Neuronal stem cell (in vitro differentiated cells): ENCODE measurements around the gene FUNDC1.

Experiments used
- DNase-seq: peaks from one replicate; pipeline ENCODE4 v3.0.0-alpha.2; 2013; ENCODE audit warnings: low spot score
- H2AFZ ChIP-seq: one replicate; pipeline ENCODE4 v1.6.1; 2013; ENCODE audit warnings: mild to moderate bottlenecking, low read length, inconsistent platforms
- H2AK5ac ChIP-seq: 2 replicates; pipeline ENCODE4 v1.6.1; 2013; ENCODE audit warnings: low read depth, mild to moderate bottlenecking, inconsistent platforms, low read length, moderate library complexity, mixed read lengths
- H2BK120ac ChIP-seq: 2 replicates; pipeline ENCODE4 v1.6.1; 2013; ENCODE audit warnings: low read depth, mild to moderate bottlenecking, inconsistent platforms, low read length, moderate library complexity, mixed read lengths
- H2BK12ac ChIP-seq: one replicate; pipeline ENCODE4 v1.6.1; 2013; ENCODE audit warnings: low read length, inconsistent platforms
- H2BK15ac ChIP-seq: 2 replicates; pipeline ENCODE4 v1.6.1; 2013; ENCODE audit warnings: mild to moderate bottlenecking, low read length, inconsistent platforms, mixed read lengths
- H2BK5ac ChIP-seq: one replicate; pipeline ENCODE4 v1.6.1; 2013; ENCODE audit warnings: inconsistent platforms, mild to moderate bottlenecking, low read length, moderate library complexity
- H3K14ac ChIP-seq: one replicate; pipeline ENCODE4 v1.6.1; 2013; ENCODE audit warnings: low read length, inconsistent platforms
- H3K18ac ChIP-seq: 2 replicates; pipeline ENCODE4 v1.6.1; 2013; ENCODE audit warnings: low read length, inconsistent platforms
- H3K23ac ChIP-seq: 2 replicates; pipeline ENCODE4 v1.6.1; 2013; ENCODE audit warnings: low read depth, mild to moderate bottlenecking, mixed read lengths, low read length, inconsistent platforms; ENCODE audit not compliant: poor library complexity
- H3K27ac ChIP-seq: replicated peaks from 3 replicates; pipeline ENCODE4 v1.5.1; 2013; ENCODE audit warnings: low read length, inconsistent platforms
- H3K27me3 ChIP-seq, 3 experiments: 2 replicates each; pipeline ENCODE4 v1.6.1; 2013; ENCODE audit warnings: low read length in 3 of 3, mild to moderate bottlenecking in 2 of 3, inconsistent platforms in 1 of 3, low read depth in 1 of 3, mixed read lengths in 1 of 3, moderate library complexity in 1 of 3; ENCODE audit not compliant: control insufficient read depth in 3 of 3, insufficient read depth in 3 of 3
- H3K36me3 ChIP-seq, 2 donors: replicated peaks in 1 of 2; 2 replicates each; pipeline ENCODE4 v1.6.1; 2013; ENCODE audit warnings: low read length in 2 of 2; ENCODE audit not compliant: control insufficient read depth in 2 of 2, insufficient read depth in 2 of 2
- H3K4ac ChIP-seq: 2 replicates; pipeline ENCODE4 v1.6.1; 2013; ENCODE audit warnings: inconsistent platforms, mild to moderate bottlenecking, low read length, moderate library complexity
- H3K4me1 ChIP-seq, 2 donors: 1 replicate in 1 of 2; 2 replicates in 1 of 2; pipeline ENCODE4 v1.6.1; 2013; ENCODE audit warnings: low read length in 2 of 2, low read depth in 1 of 2; ENCODE audit not compliant: control insufficient read depth in 2 of 2, insufficient read depth in 1 of 2
- H3K4me2 ChIP-seq: one replicate; pipeline ENCODE4 v1.6.1; 2013; ENCODE audit warnings: mild to moderate bottlenecking, low read length, inconsistent platforms; ENCODE audit not compliant: insufficient read depth, poor library complexity, severe bottlenecking
- H3K4me3 ChIP-seq, 2 donors: 2 replicates each; pipeline ENCODE4 v1.5.1; 2013; ENCODE audit warnings: low read length in 2 of 2, mild to moderate bottlenecking in 2 of 2, inconsistent platforms in 1 of 2, moderate library complexity in 1 of 2
- H3K79me1 ChIP-seq: one replicate; pipeline ENCODE4 v1.6.1; 2013; ENCODE audit warnings: low read depth, mild to moderate bottlenecking, inconsistent platforms, low read length, moderate library complexity
- H3K9ac ChIP-seq: one replicate; pipeline ENCODE4 v1.6.1; 2013; ENCODE audit warnings: mild to moderate bottlenecking, low read depth, low read length, inconsistent platforms; ENCODE audit not compliant: poor library complexity
- H3K9me3 ChIP-seq, 2 donors: replicated peaks in 1 of 2; 2 replicates each; pipeline versions ENCODE3 to v1.6.1; 2013; ENCODE audit warnings: low read length in 2 of 2, mild to moderate bottlenecking in 2 of 2, inconsistent platforms in 1 of 2, low read depth in 1 of 2, mixed read lengths in 1 of 2, moderate library complexity in 1 of 2; ENCODE audit not compliant: control insufficient read depth in 2 of 2, insufficient read depth in 1 of 2
- H4K8ac ChIP-seq: one replicate; pipeline ENCODE4 v1.6.1; 2013; ENCODE audit warnings: low read depth, mild to moderate bottlenecking, inconsistent platforms, low read length, moderate library complexity
- H4K91ac ChIP-seq: one replicate; pipeline ENCODE4 v1.6.1; 2013; ENCODE audit warnings: low read length, low read depth, mild to moderate bottlenecking, inconsistent platforms; ENCODE audit not compliant: poor library complexity
- WGBS, 2 donors: extraction: QIAGEN DNeasy Blood & Tissue Kit; methylation state at CpG; one replicate each; pipeline ENCODE4 v1.1.7; 2013; ENCODE audit warnings: missing lambda C conversion rate in 2 of 2, mixed read lengths in 1 of 2; ENCODE audit not compliant: insufficient read length in 2 of 2, insufficient replicate concordance in 1 of 2; ENCODE audit errors: extremely low coverage in 2 of 2; 5-methylcytosine and 5-hydroxymethylcytosine counted together

The FUNDC1 gene

GRCh38 chrX:44529310-44529709 lies 13.3 kb downstream of the FUNDC1 start:
- H3K23ac ChIP-seq = no peak overlapping the region
- no CpG with 5 or more reads among the region's 3 CpGs for WGBS, 2 donors
- H3K4ac ChIP-seq = no peak overlapping the region
- H2BK12ac ChIP-seq = no peak overlapping the region
- H3K4me3 ChIP-seq = no peak overlapping the region
- no peak overlapping the region for H3K18ac ChIP-seq
- H2AK5ac ChIP-seq = no peak overlapping the region
- H3K14ac ChIP-seq = no peak overlapping the region
- DNase-seq = no peak
- no peak overlapping the region for H3K9ac ChIP-seq
- H4K8ac ChIP-seq = no peak overlapping the region
- H3K4me2 ChIP-seq = no peak overlapping the region
- H3K79me1 ChIP-seq = no peaks in the 10 kb centered on the region
- H3K27ac ChIP-seq = no peak overlapping the region
- no peaks in the 10 kb centered on the region for H3K4me1 ChIP-seq
- no peak overlapping the region for H2BK120ac ChIP-seq
- no peak overlapping the region for H2AFZ ChIP-seq
- H3K9me3 ChIP-seq = no peaks in the 10 kb centered on the region
- H2BK5ac ChIP-seq = no peak overlapping the region
- no peak overlapping the region for H4K91ac ChIP-seq
- H3K36me3 ChIP-seq = peaks cover 0 to 16% of the 10 kb centered on the region in 2 donors
- H3K27me3 ChIP-seq = no peaks in the 10 kb centered on the region
- no peak overlapping the region for H2BK15ac ChIP-seq

GRCh38 chrX:44514272-44514671 lies 28.4 kb downstream of the FUNDC1 start:
- no peak overlapping the region for H3K27ac ChIP-seq
- no peak for DNase-seq
- H2AFZ ChIP-seq = no peak overlapping the region
- H2BK15ac ChIP-seq = no peak overlapping the region
- no peak overlapping the region for H4K91ac ChIP-seq
- no peak overlapping the region for H3K23ac ChIP-seq
- no peak overlapping the region for H3K9ac ChIP-seq
- no CpG with 5 or more reads among the region's 3 CpGs for WGBS, 2 donors
- no peak overlapping the region for H2BK12ac ChIP-seq
- no peak overlapping the region for H2AK5ac ChIP-seq
- H3K18ac ChIP-seq = no peak overlapping the region
- no peak overlapping the region for H2BK5ac ChIP-seq
- H4K8ac ChIP-seq = no peak overlapping the region
- no peaks in the 10 kb centered on the region for H3K36me3 ChIP-seq
- no peak overlapping the region for H3K14ac ChIP-seq
- H3K4me1 ChIP-seq = no peaks in the 10 kb centered on the region
- H3K27me3 ChIP-seq = no peaks in the 10 kb centered on the region
- H3K79me1 ChIP-seq = no peaks in the 10 kb centered on the region
- H3K4me3 ChIP-seq = no peak overlapping the region
- H3K4ac ChIP-seq = no peak overlapping the region
- no peak overlapping the region for H2BK120ac ChIP-seq
- H3K9me3 ChIP-seq = no peaks in the 10 kb centered on the region
- no peak overlapping the region for H3K4me2 ChIP-seq

- no peak overlapping the region for H2BK15ac ChIP-seq
- H2BK12ac ChIP-seq = no peak overlapping the region
- no peak overlapping the region for H2BK5ac ChIP-seq
- H4K8ac ChIP-seq = no peak overlapping the region
- H3K9ac ChIP-seq = no peak overlapping the region
- H3K23ac ChIP-seq = no peak overlapping the region
- H3K79me1 ChIP-seq = no peaks in the 10 kb centered on the region
- DNase-seq = no peak
- H3K27me3 ChIP-seq = no peaks in the 10 kb centered on the region
- H2BK120ac ChIP-seq = no peak overlapping the region
- H3K14ac ChIP-seq = no peak overlapping the region
- H3K4me3 ChIP-seq = no peak overlapping the region
- H3K27ac ChIP-seq = no peak overlapping the region
- no peaks in the 10 kb centered on the region for H3K9me3 ChIP-seq
- H3K36me3 ChIP-seq = no peaks in the 10 kb centered on the region
- H4K91ac ChIP-seq = no peak overlapping the region
- no peak overlapping the region for H3K4ac ChIP-seq
- no peaks in the 10 kb centered on the region for H3K4me1 ChIP-seq
- H3K18ac ChIP-seq = no peak overlapping the region
- no peak overlapping the region for H2AFZ ChIP-seq
- H2AK5ac ChIP-seq = no peak overlapping the region
- no CpG with 5 or more reads among the region's 2 CpGs for WGBS, 2 donors
- H3K4me2 ChIP-seq = no peak overlapping the region
Measured at GRCh38 chrX:44507292-44507691, 35.4 kb downstream of the FUNDC1 start.

- H3K23ac ChIP-seq = no peak overlapping the region
- no peak overlapping the region for H2BK5ac ChIP-seq
- H3K4ac ChIP-seq = no peak overlapping the region
- no peak overlapping the region for H3K4me3 ChIP-seq
- no peaks in the 10 kb centered on the region for H3K79me1 ChIP-seq
- H3K27ac ChIP-seq = no peak overlapping the region
- H4K8ac ChIP-seq = no peak overlapping the region
- no peak overlapping the region for H2AFZ ChIP-seq
- H3K14ac ChIP-seq = no peak overlapping the region
- no peaks in the 10 kb centered on the region for H3K4me1 ChIP-seq
- H3K27me3 ChIP-seq = no peaks in the 10 kb centered on the region
- no peak overlapping the region for H2BK12ac ChIP-seq
- no peak overlapping the region for H4K91ac ChIP-seq
- H3K4me2 ChIP-seq = no peak overlapping the region
- DNase-seq = no peak
- H2BK15ac ChIP-seq = no peak overlapping the region
- H3K18ac ChIP-seq = no peak overlapping the region
- no peak overlapping the region for H2AK5ac ChIP-seq
- WGBS, 2 donors = no CpG with 5 or more reads among the region's 2 CpGs
- H3K9ac ChIP-seq = no peak overlapping the region
- no peak overlapping the region for H2BK120ac ChIP-seq
- no peaks in the 10 kb centered on the region for H3K9me3 ChIP-seq
- H3K36me3 ChIP-seq = no peaks in the 10 kb centered on the region
Measured at GRCh38 chrX:44506678-44507077, 36.0 kb downstream of the FUNDC1 start.
